Subcutaneous adipose tissue (tissue), 4 donors: Measurements from ENCODE around the gene TEX38. TPM values are rescaled to one million over a fixed set of nuclear protein-coding genes. Genes with fewer than 3 reads are reported as not detected.

ENCODE experiments used
- CTCF ChIP-seq: fragments of 450-650 bp; IDR thresholded peaks from one replicate; pipeline ENCODE4 v1.5.1; 2016; ENCODE audit warnings: low read depth, mild to moderate bottlenecking, control low read depth, antibody characterized with exemption, moderate library complexity
- total RNA-seq, 4 donors: library from RNA; depleted of rRNA; stranded (reverse); fragments of >200 nt; gene quantifications; one replicate each; pipeline ENCODE4 v1.1.0, GENCODE V29; 2016

Gene TEX38
- total RNA-seq, 4 donors from 2014 or later, result not detected

GRCh38 chr1:46647611-46648010 is 24.0 kb upstream of the TEX38 start:
- no peak for TF ChIP-seq CTCF

GRCh38 chr1:46649764-46650163 is 21.9 kb upstream of the TEX38 start:
- no peak for TF ChIP-seq CTCF

- no peak for TF ChIP-seq CTCF
Observed at GRCh38 chr1:46650491-46650890, 21.2 kb upstream of the TEX38 start.

- no peak for TF ChIP-seq CTCF
Observed at GRCh38 chr1:46652321-46653100, 19.1 kb upstream of the TEX38 start.

- TF ChIP-seq CTCF, result no peak
Observed at GRCh38 chr1:46653405-46653958, 18.2 kb upstream of the TEX38 start.

- TF ChIP-seq CTCF, result no peak
Observed at GRCh38 chr1:46654012-46654411, 17.6 kb upstream of the TEX38 start.

GRCh38 chr1:46655848-46656247 is 15.8 kb upstream of the TEX38 start:
- no peak for TF ChIP-seq CTCF
